ENCODE measurements around the gene FGF14.

- TF ChIP-seq, protein P1, sequence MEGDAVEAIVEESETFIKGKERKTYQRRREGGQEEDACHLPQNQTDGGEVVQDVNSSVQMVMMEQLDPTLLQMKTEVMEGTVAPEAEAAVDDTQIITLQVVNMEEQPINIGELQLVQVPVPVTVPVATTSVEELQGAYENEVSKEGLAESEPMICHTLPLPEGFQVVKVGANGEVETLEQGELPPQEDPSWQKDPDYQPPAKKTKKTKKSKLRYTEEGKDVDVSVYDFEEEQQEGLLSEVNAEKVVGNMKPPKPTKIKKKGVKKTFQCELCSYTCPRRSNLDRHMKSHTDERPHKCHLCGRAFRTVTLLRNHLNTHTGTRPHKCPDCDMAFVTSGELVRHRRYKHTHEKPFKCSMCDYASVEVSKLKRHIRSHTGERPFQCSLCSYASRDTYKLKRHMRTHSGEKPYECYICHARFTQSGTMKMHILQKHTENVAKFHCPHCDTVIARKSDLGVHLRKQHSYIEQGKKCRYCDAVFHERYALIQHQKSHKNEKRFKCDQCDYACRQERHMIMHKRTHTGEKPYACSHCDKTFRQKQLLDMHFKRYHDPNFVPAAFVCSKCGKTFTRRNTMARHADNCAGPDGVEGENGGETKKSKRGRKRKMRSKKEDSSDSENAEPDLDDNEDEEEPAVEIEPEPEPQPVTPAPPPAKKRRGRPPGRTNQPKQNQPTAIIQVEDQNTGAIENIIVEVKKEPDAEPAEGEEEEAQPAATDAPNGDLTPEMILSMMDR (IDR thresholded peaks at IDR 0.05), result no peak
- no peak for TF ChIP-seq POLR2A (IDR thresholded peaks at IDR 0.05)
These were observed 198.1 kb downstream of the FGF14 start for GRCh38 chr13:102203718-102204117.
